MM.1S (cell line): ENCODE data around the gene DLL4.

Experiments
- DNase-seq: peaks from one replicate; pipeline ENCODE4 v3.0.0-alpha.2; 2015
- H2AFZ ChIP-seq: fragments of 300-600 bp; sonication (generic); 2 replicates; pipeline ENCODE4 v1.6.0; 2016; ENCODE audit warnings: antibody characterized with exemption, low read length
- H3F3A ChIP-seq: fragments of 300-600 bp; sonication (generic); 2 replicates; pipeline ENCODE4 v1.6.1; 2016; ENCODE audit warnings: mild to moderate bottlenecking, antibody characterized with exemption, low read length, moderate library complexity, mixed read lengths; ENCODE audit not compliant: insufficient read depth
- H3K27ac ChIP-seq: fragments of 300-600 bp; sonication (generic); 2 replicates; pipeline ENCODE4 v1.5.1; 2016; ENCODE audit warnings: mild to moderate bottlenecking, low read length
- H3K27me3 ChIP-seq: fragments of 300-600 bp; sonication (generic); replicated peaks from 2 replicates; pipeline ENCODE4 v1.6.0; 2016; ENCODE audit warnings: low read length; ENCODE audit not compliant: insufficient read depth
- H3K36me3 ChIP-seq: fragments of 300-600 bp; sonication (generic); replicated peaks from 2 replicates; pipeline ENCODE4 v1.6.1; 2016; ENCODE audit warnings: mild to moderate bottlenecking, low read length, mixed read lengths; ENCODE audit not compliant: insufficient read depth
- H3K4me1 ChIP-seq: fragments of 300-600 bp; sonication (generic); 2 replicates; pipeline ENCODE4 v1.6.1; 2016; ENCODE audit warnings: low read length, mixed read lengths
- H3K4me2 ChIP-seq: fragments of 300-600 bp; sonication (generic); 2 replicates; pipeline ENCODE4 v1.6.0; 2016; ENCODE audit warnings: low read depth, low read length
- H3K4me3 ChIP-seq: fragments of 300-600 bp; sonication (generic); 2 replicates; pipeline ENCODE4 v1.5.1; 2016; ENCODE audit warnings: low read length, mixed read lengths
- H3K79me2 ChIP-seq: fragments of 300-600 bp; sonication (generic); 2 replicates; pipeline ENCODE4 v1.6.1; 2016; ENCODE audit warnings: mixed run types, low read length, mixed read lengths
- H3K9ac ChIP-seq: fragments of 300-600 bp; sonication (generic); 2 replicates; pipeline ENCODE4 v1.6.1; 2016; ENCODE audit warnings: low read length, mixed read lengths
- H3K9me2 ChIP-seq: fragments of 300-600 bp; sonication (generic); replicated peaks from 2 replicates; pipeline ENCODE4 v1.6.1; 2016; ENCODE audit warnings: mild to moderate bottlenecking, low read length, mixed read lengths; ENCODE audit not compliant: insufficient read depth
- H3K9me3 ChIP-seq: fragments of 300-600 bp; sonication (generic); replicated peaks from 2 replicates; pipeline ENCODE4 v1.6.1; 2016; ENCODE audit warnings: mild to moderate bottlenecking, low read length, mixed read lengths; ENCODE audit not compliant: insufficient read depth
- H4K20me1 ChIP-seq: fragments of 300-600 bp; sonication (generic); 2 replicates; pipeline ENCODE4 v1.6.1; 2016; ENCODE audit warnings: mild to moderate bottlenecking, low read length, moderate library complexity, mixed read lengths; ENCODE audit not compliant: insufficient read depth
- EZH2 ChIP-seq: fragments of 300-600 bp; sonication (generic); optimal IDR thresholded peaks from 2 replicates; pipeline ENCODE3; 2017; ENCODE audit warnings: low read depth, mild to moderate bottlenecking, antibody characterized with exemption, low read length, mixed read lengths
- EZH2phosphoT487 ChIP-seq: fragments of 300-600 bp; sonication (generic); IDR thresholded peaks from 2 replicates; pipeline ENCODE4 v1.6.1; 2018; ENCODE audit warnings: antibody characterized with exemption, low read length
- TF ChIP-seq, protein P1 (sequence below): fragments of 300-600 bp; sonication (generic); IDR thresholded peaks from 2 replicates; pipeline ENCODE4 v1.5.1; 2016; ENCODE audit warnings: antibody characterized with exemption, low read length, mixed read lengths

DLL4 gene

GRCh38 chr15:40909662-40910630 lies 19.2 kb upstream of the DLL4 start:
- Histone ChIP-seq H3K27ac (no peak overlapping the region), H3K4me2 (no peak overlapping the region), H3K9me3 (no peaks in the 10 kb centered on the region), H3K9ac (no peak overlapping the region), H3K27me3 (no peaks in the 10 kb centered on the region), H3K4me3 (no peak overlapping the region), H3K4me1 (peaks cover 16% of the 10 kb centered on the region), H4K20me1 (no peaks in the 10 kb centered on the region), H2AFZ (no peak overlapping the region), H3K9me2 (no peaks in the 10 kb centered on the region), H3F3A (peaks cover 11% of the 10 kb centered on the region; the same call in 1 of the 2 replicates), H3K79me2 (no peaks in the 10 kb centered on the region), H3K36me3 (no peaks in the 10 kb centered on the region)
- TF ChIP-seq EZH2phosphoT487, result no peak
- TF ChIP-seq, protein P1, sequence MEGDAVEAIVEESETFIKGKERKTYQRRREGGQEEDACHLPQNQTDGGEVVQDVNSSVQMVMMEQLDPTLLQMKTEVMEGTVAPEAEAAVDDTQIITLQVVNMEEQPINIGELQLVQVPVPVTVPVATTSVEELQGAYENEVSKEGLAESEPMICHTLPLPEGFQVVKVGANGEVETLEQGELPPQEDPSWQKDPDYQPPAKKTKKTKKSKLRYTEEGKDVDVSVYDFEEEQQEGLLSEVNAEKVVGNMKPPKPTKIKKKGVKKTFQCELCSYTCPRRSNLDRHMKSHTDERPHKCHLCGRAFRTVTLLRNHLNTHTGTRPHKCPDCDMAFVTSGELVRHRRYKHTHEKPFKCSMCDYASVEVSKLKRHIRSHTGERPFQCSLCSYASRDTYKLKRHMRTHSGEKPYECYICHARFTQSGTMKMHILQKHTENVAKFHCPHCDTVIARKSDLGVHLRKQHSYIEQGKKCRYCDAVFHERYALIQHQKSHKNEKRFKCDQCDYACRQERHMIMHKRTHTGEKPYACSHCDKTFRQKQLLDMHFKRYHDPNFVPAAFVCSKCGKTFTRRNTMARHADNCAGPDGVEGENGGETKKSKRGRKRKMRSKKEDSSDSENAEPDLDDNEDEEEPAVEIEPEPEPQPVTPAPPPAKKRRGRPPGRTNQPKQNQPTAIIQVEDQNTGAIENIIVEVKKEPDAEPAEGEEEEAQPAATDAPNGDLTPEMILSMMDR, result no peak
- no peak for TF ChIP-seq EZH2
- no peak for DNase-seq

DNA sequence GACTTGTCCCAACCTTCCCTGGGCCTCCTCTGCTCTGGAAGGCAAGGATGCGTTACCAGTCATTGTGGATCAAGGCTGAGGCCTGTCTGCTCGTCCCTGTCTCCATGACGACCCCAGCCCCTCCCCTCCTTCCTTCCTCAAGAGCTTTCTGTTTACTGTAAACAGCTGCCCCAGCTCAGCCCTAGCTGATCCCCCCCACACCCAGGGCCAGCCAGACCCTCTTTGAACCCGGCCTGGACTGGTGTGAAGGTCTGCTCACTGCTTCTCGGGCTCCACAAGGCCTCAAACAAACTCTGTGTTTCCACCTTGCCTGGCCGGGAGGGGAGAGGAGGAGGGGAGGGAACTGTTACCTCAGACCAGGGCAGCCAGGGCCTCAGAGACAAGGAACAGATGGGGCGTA lies 18.0 kb upstream of the DLL4 start:
- Histone ChIP-seq H3K36me3 (no peaks in the 10 kb centered on the region), H4K20me1 (no peaks in the 10 kb centered on the region), H3K9me2 (no peaks in the 10 kb centered on the region), H3K79me2 (no peaks in the 10 kb centered on the region), H2AFZ (no peak overlapping the region), H3K9me3 (no peaks in the 10 kb centered on the region), H3K4me3 (no peak overlapping the region), H3K27me3 (no peaks in the 10 kb centered on the region), H3F3A (peaks cover 4% of the 10 kb centered on the region; the same call in 1 of the 2 replicates), H3K4me1 (peaks cover 11% of the 10 kb centered on the region), H3K9ac (no peak overlapping the region), H3K4me2 (no peak overlapping the region), H3K27ac (no peak overlapping the region)
- TF ChIP-seq, protein P1, result no peak
- TF ChIP-seq EZH2phosphoT487, result no peak
- no peak for TF ChIP-seq EZH2
- no peak for DNase-seq

DNA sequence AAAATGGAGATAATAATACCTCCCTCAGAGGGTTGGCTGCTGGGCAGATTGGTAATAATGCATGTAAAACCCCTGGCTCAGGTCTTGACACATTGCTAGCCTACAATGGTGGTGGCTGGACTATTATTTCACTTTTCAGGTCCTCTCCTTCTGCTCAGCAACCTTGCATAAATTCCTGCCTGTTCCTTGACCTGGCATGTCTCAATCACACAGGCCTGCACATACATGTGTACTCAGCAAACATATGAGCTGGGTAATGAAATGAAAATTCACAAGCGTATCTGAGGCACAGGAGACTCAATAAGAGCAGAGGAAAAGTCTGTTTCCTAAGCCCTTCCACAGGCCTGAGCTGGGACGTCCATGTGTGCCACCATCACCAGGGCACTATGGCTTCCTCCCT lies 17.4 kb upstream of the DLL4 start:
- 0 out of 2 replicates have a peak, but pooled peaks cover under 1% of the 10 kb centered on the region for H3F3A ChIP-seq
- H3K4me2 ChIP-seq, result no peak overlapping the region
- no peaks in the 10 kb centered on the region for H3K9me2 ChIP-seq
- H3K9ac ChIP-seq, result no peak overlapping the region
- no peaks in the 10 kb centered on the region for H3K9me3 ChIP-seq
- no peak overlapping the region for H3K4me3 ChIP-seq
- no peak for DNase-seq
- TF ChIP-seq, protein P1, result no peak
- no peak for TF ChIP-seq EZH2
- no peak for TF ChIP-seq EZH2phosphoT487
- no peaks in the 10 kb centered on the region for H3K36me3 ChIP-seq
- H2AFZ ChIP-seq, result no peak overlapping the region
- peaks cover 9% of the 10 kb centered on the region for H3K4me1 ChIP-seq
- no peaks in the 10 kb centered on the region for H4K20me1 ChIP-seq
- H3K27me3 ChIP-seq, result no peaks in the 10 kb centered on the region
- no peaks in the 10 kb centered on the region for H3K79me2 ChIP-seq
- H3K27ac ChIP-seq, result no peak overlapping the region
